H1 (cell line): ENCODE results near the gene AHDC1. TPM values are rescaled to one million over a fixed set of nuclear protein-coding genes. Genes with fewer than 3 reads are reported as not detected.
A peak's percentile ranks its signal among the peaks of the same experiment; 100 is the strongest.

Source experiments
- BCL11A ChIP-seq, 2 experiments: IDR thresholded peaks; one replicate each; pipeline ENCODE4 v1.6.1; 2011; ENCODE audit warnings: low read depth in 2 of 2, low read length in 2 of 2, mild to moderate bottlenecking in 2 of 2
- BRCA1 ChIP-seq: IDR thresholded peaks from 2 replicates; pipeline ENCODE4 v1.6.1; 2012; ENCODE audit warnings: low read depth, low read length, improper control_type of control experiment
- CTBP2 ChIP-seq: IDR thresholded peaks from 2 replicates; pipeline ENCODE4 v1.7.0; 2011; ENCODE audit warnings: borderline replicate concordance, mild to moderate bottlenecking, moderate library complexity, mixed read lengths, low read length; ENCODE audit not compliant: insufficient read depth, insufficient read length
- HDAC2 ChIP-seq, 2 experiments: fragments of 300-600 bp in 1 of 2; sonication (generic) in 1 of 2; IDR thresholded peaks; 2 replicates each; pipeline ENCODE4 v1.6.1; 2011 to 2012; ENCODE audit warnings: low read depth in 2 of 2, low read length in 2 of 2, mild to moderate bottlenecking in 2 of 2, moderate library complexity in 2 of 2, borderline replicate concordance in 1 of 2, inconsistent platforms in 1 of 2
- KDM1A ChIP-seq: fragments of 200-600, 300-600 bp; sonication (generic); IDR thresholded peaks from 2 replicates; pipeline ENCODE4 v1.7.1; 2016; ENCODE audit warnings: mild to moderate bottlenecking, low read length, borderline replicate concordance
- KDM4A ChIP-seq: IDR thresholded peaks from one replicate; pipeline ENCODE4 v1.7.1; 2012; ENCODE audit warnings: low read depth, mild to moderate bottlenecking, moderate library complexity, low read length, inconsistent platforms; ENCODE audit not compliant: severe bottlenecking
- KDM5A ChIP-seq: fragments of 200-600 bp; IDR thresholded peaks from 2 replicates; pipeline ENCODE4 v1.7.1; 2012; ENCODE audit warnings: mild to moderate bottlenecking, low read length, inconsistent platforms, mixed read lengths
- TBP ChIP-seq: IDR thresholded peaks from 2 replicates; pipeline ENCODE4 v1.6.1; 2011; ENCODE audit warnings: low read depth, low read length, improper control_type of control experiment
- polyA plus RNA-seq, 7 experiments: library from polyadenylated mRNA; depleted of rRNA in 3 of 7; stranded (reverse) in 5 of 7; unstranded in 2 of 7; fragments of >200 nt in 5 of 7; fragments of 200-250 nt in 2 of 7; gene quantifications; 1 replicate in 5 of 7; 2 replicates in 1 of 7; 4 replicates in 1 of 7; pipeline versions ENCODE4 v1.2.1 to v1.2.3, GENCODE V29; 2011 to 2013; ENCODE audit warnings: missing spikeins in 2 of 7, mixed read lengths in 2 of 7
- total RNA-seq: library from RNA; stranded (reverse); fragmentation: NEBNext Ultra II Directional; extraction: Animal tissue kit (Norgen Biotek cat#: 25700); gene quantifications from 2 replicates; pipeline ENCODE4 v1.2.1, GENCODE V29; 2021
- TF ChIP-seq, protein P1 (sequence below), 3 experiments: IDR thresholded peaks; 1 replicate in 2 of 3; 2 replicates in 1 of 3; pipeline versions ENCODE4 v1.5.1 to v1.6.1; 2011; ENCODE audit warnings: low read length in 3 of 3, mild to moderate bottlenecking in 3 of 3, inconsistent platforms in 2 of 3, low read depth in 1 of 3, moderate library complexity in 1 of 3; ENCODE audit not compliant: insufficient read depth in 1 of 3; ENCODE audit errors: control extremely low read depth in 1 of 3

Gene AHDC1
- total and polyA plus RNA-seq, 2 of the 8 experiments (the other 6 are each of a cell fraction or from before 2014, with no cell fraction given), result 4.4 to 35.1 TPM

DNA sequence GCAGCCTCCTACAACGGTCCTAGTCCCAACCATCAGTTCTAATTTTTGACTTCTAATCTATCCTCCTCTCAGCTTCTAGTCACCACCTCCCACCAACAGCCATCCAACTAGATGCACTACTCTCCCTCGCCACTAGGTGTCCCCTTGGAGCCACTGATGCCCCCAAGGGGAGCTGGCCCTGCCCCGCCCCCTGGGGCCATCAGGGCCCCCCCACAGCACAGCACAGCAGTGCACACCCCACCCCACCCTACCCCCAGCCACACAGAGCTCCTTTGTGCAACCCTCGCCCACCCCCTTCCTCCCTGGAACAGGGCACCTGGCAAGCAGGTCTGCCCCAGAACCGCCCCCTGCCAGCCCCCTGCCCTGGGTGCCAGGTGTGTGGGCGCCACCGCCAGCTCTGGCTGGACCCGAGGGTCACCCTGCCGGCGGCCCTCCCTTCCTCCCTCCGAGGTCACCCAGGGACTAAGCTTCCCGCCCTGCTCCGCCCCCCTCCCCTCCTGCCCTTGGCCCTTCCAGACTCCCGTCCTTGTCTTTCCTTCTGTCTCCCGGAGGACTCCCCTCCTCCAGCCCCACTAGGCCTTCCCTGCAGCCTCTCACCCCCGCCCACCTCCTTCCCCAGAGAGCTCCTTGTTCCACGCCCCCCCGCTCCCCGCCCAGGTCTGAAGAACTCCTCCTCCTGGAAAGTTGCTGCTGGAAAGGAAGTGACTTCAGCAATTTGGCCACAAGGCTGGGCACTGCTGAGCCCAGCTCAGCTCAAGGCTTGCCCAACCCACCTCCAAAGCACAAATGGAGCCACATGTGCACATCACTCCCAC is 47.0 kb downstream of the AHDC1 start (continued):
- TF ChIP-seq TBP (no peak), BCL11A (IDR thresholded peaks at IDR 0.05; ENCODE audit: low read depth in 2 of 2, low read length in 2 of 2) (no peak), KDM4A (no peak), CTBP2 (peak; percentile 24), BRCA1 (no peak), KDM5A (no peak), KDM1A (0 out of 2 replicates have a peak, but pooled peaks have one; percentile 4), HDAC2 (IDR thresholded peaks at IDR 0.05; ENCODE audit: borderline replicate concordance in 1 of 2, low read depth in 2 of 2, low read length in 2 of 2) (peak; percentile 50 to 58; a peak in 1 of 4 replicates)
- TF ChIP-seq, protein P1, sequence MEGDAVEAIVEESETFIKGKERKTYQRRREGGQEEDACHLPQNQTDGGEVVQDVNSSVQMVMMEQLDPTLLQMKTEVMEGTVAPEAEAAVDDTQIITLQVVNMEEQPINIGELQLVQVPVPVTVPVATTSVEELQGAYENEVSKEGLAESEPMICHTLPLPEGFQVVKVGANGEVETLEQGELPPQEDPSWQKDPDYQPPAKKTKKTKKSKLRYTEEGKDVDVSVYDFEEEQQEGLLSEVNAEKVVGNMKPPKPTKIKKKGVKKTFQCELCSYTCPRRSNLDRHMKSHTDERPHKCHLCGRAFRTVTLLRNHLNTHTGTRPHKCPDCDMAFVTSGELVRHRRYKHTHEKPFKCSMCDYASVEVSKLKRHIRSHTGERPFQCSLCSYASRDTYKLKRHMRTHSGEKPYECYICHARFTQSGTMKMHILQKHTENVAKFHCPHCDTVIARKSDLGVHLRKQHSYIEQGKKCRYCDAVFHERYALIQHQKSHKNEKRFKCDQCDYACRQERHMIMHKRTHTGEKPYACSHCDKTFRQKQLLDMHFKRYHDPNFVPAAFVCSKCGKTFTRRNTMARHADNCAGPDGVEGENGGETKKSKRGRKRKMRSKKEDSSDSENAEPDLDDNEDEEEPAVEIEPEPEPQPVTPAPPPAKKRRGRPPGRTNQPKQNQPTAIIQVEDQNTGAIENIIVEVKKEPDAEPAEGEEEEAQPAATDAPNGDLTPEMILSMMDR (IDR thresholded peaks at IDR 0.05; ENCODE audit: control extremely low read depth in 1 of 3, insufficient read depth in 1 of 3, low read depth in 1 of 3, low read length in 3 of 3), result peak in 2 of 3 experiments; percentile 69 to 75; a peak in 3 of 4 replicates
